GM18511 (cell line): ENCODE results near the gene TRAPPC5.

Source experiments
- ATAC-seq: cut with Tn5 transposase; IDR thresholded peaks from one replicate; pipeline ENCODE4 v1.9.1; 2021; ENCODE audit warnings: mild to moderate bottlenecking, moderate library complexity; ENCODE audit not compliant: unreplicated experiment

Gene TRAPPC5

GRCh38 chr19:7699003-7699402, 18.4 kb downstream of the TRAPPC5 start:
- ATAC-seq: no peak

DNA sequence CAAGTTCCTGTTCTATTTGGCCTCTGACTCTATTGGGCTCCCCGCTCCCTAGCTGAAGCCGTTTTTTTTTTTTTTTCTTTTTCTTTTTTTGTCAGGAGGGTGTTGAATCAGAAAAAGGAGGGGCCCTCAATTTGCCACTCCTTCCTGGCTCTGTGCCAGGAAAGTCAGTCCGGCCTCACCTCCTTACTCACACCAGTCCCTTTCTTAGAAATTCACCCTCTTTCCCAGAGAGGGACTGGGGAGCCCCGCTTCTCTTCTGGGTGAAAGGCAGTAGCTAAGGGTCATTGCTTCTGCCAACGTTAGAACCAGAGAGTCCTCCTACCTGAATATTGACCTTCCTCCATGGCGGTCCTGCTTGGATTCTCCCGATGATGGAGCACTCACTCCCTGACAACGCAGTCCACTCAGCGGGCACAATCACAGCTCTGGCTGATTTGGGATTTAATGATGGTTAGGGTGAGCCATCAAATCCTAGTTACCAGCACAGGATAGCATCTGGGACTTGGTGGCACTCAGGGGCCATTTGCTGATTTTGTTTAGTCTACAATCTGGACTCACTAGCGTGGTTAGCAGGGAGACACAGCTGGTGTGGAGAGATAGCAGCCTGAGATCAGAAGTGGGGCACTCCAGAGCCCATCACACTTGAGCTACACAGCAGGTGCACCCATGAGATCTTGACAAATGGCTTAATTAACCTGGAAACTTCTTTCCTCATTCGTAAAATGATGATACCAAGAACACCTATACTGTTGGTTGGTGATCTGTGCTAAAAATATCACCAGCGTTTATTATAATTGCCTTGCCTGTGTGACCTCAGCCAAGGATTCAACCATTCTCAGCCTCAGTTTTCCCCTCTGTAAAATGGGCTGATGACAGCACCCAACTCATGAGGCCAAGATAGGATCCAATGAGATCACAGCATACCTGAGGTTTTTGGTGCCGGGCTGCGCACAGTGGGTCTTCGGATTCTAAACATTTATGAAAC, 19.1 kb downstream of the TRAPPC5 start:
- no peak for ATAC-seq

- no peak for ATAC-seq
These were observed 20.5 kb downstream of the TRAPPC5 start for GRCh38 chr19:7701049-7701653.

DNA sequence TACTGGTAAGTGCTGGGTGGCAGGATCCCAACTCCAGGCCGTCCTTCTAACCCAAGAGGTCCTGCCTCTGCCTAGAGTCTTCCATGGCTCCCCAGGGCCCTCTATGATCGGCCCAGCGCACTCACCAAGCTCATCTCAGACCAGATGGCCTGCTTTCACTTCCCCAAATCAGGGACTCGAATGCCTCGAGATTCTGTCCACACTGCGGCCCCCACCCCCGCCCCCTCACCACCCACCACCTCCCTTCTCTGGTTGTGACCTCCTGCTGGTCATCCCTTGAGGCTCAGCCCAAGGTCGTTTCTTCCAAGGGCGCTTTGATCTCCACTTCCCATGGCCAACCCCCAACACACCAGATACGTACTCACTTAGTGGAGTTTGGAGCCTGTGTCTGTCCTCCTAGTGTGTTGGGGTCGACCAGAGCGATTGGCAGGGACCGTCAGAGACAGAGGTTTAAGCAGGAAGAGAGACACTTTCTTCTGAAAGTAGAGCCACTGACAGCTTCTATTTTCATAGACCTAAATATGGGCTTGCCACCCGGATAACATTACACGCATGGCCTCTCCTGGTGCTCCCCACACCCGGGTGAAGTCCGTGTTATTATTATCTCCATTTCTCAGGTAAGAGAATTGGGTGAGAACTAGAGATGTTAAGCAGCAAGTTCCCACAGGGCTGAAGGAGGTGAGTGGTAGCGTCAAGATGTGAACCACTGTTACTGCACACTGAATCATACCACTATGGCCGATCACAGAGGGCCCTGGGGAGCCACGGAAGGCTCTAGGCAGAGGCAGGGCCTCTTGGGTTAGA, 21.2 kb downstream of the TRAPPC5 start, which contains the start of gene FCER2:
Gene FCER2, minus strand, starts transcription at position 478 of the 804 bp plus-strand sequence. CDS start 2,371 bp downstream, outside the sequence.
- ATAC-seq: peak; percentile 60

- ATAC-seq: no peak
These were observed 22.7 kb downstream of the TRAPPC5 start for GRCh38 chr19:7703332-7703731.

GRCh38 chr19:7704280-7705060, 23.8 kb downstream of the TRAPPC5 start:
- ATAC-seq: no peak

- peak; percentile 54 for ATAC-seq
These were observed 25.0 kb downstream of the TRAPPC5 start for GRCh38 chr19:7705387-7706187.

GRCh38 chr19:7706188-7706954, 25.7 kb downstream of the TRAPPC5 start:
- ATAC-seq: no peak

DNA sequence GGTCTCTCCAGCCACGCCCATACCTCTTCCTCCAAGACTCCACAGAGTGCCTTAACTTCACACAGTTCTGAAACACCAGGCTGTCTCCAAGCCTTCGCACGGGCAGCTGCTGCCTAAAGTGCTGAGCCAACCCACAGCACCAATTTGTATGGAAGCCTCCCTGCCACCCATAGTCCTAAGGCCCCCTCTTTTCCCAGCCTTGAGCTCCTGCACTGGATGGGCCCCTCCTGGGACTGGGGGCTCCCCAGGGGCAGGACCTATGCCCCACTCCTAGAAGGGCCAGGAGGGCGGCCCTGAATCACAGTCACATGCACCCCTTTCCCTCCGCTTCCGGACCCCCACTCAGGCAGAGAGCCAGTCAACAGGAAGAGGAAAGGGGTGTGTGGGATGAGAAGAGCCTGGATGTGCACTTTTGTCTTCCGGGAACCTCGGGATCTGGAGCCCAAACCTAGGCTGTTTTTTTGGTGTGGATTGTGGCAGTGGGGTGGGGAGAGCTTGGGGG, 26.4 kb downstream of the TRAPPC5 start:
- ATAC-seq: no peak

- ATAC-seq: no peak
These were observed 29.4 kb downstream of the TRAPPC5 start for GRCh38 chr19:7709932-7710460.

GRCh38 chr19:7710616-7711015, 30.0 kb downstream of the TRAPPC5 start:
- no peak for ATAC-seq

DNA sequence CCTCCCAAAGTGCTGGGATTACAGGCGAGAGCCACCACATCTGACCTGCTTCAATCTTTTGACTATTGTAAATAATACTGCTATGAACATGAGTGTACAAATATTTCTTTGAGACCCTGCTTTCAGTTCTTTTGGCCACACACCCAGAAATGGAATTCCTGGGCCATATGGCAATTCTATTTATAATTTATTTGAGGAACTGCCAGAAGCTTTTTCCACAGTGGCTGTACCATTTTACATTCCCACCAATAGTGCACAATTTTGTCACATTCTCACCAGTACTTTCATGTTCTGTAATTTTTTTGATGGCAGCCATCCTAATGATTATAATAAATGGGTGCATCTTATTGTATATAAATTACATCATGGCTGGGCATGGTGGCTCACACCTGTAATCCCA, 35.0 kb downstream of the TRAPPC5 start:
- ATAC-seq: no peak

DNA sequence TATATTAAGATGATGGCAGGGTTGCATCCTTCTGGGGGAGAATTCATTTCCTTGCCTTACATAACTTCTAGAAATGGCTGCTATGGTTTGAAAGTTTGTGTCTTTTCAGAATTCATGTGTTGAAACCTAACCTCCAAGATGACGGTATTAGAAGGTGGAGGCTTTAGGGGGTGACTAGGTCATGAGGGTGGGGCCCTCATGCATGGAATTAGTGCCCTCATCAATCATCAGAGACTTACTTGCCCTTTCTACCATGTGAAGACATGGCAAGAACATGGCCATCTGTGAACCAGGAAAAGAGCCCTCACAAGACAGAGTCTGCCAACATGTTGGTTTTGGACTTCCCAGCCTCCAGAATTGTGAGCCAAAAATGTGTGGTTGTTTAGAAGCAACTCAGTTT, 36.1 kb downstream of the TRAPPC5 start:
- no peak for ATAC-seq

GRCh38 chr19:7718668-7719067, 38.0 kb downstream of the TRAPPC5 start:
- ATAC-seq: no peak

DNA sequence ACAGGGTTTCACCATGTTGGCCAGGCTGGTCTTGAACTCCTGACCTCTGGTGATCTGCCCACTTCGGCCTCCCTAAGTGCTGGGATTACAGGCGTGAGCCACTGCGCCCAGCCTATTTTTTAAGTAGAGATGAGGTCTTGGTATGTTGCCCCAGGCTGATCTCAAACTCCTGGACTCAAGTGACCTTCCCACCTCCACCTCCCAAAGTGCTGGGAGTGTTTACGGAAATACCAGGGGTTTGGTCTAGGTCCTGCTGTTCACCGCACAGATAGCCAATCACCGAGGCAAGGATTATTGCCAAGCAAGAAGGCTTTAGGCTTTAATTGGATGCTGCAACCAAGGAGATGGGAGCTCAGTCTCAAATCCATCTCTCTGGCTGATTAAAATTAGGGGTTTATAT, 39.7 kb downstream of the TRAPPC5 start:
- ATAC-seq: no peak

DNA sequence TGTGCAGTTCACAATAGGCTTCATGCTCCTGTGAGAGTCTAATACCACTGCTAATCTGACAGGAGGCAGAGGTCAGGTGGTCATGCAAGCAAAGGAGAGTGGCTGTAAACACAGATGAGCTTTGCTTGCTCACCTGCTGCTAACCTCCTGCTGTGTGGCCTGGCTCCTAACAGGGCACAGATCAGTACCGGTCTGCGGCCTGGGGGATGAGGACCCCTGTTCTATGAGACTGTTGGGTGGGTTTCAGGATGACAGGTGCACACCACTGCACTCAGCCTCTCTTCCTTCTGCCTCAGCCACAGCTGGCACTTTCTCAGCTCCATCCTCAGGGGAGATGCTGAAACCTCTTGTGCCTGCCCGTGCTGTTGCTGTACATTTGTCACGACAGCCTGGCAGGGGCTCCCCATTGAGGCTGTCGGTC, 41.6 kb downstream of the TRAPPC5 start:
- no peak for ATAC-seq

GRCh38 chr19:7725791-7726190, 45.2 kb downstream of the TRAPPC5 start:
- no peak for ATAC-seq

- ATAC-seq: no peak
These were observed 48.6 kb downstream of the TRAPPC5 start for GRCh38 chr19:7729211-7729610.
